ENCODE results near the gene IGLL1.
A peak's percentile ranks its signal among the peaks of the same experiment; 100 is the strongest.
"Not testable (repeated sequence)": the region's sequence is repeated elsewhere in the genome, so short reads cannot be mapped to it uniquely, and the experiment has no call there.

Gene IGLL1

DNA sequence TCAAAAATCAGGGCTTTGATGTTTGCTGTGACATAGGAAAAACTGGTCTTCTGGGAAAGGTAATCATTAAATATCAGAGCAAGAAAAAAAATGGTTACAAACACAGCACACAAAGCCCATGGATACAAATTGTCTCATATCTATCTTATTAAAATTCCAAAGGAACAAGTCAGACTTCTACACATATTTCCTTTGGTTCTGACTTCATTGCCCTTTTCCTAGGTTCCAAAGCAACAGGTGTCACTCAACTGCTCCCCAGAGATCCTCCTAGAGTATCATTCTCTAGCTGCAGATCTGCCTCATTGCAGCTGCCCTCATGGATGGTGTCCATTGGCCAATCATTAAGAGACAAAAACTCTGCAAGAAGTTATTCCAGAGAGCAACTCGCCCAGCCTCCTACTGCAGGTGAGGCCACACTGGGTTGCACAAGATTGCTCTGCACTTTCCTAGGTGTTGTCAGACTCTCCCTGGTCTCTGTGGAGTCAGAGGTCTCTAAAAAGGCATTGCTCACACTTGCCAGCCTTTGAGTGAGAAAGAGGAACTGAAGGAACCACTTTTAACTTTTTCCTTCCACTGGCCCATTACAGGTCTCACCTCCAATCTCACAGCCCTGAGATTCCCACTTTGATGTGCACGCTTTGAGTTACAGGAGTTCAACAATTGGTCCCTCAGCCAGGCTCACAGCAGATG lies 46.3 kb upstream of the IGLL1 start:
- Histone ChIP-seq H2BK120ac (ENCODE audit: low read depth, low read length) (no peak overlapping the region), H2AK5ac (ENCODE audit: low read length, severe bottlenecking) (no peak overlapping the region), H2BK5ac (ENCODE audit: low read depth, low read length, poor library complexity, severe bottlenecking) (no peak overlapping the region), H3K4me3 (ENCODE audit: insufficient read depth in 1 of 2, low read depth in 1 of 2, low read length in 2 of 2) (no peak overlapping the region), H3K4me1 (ENCODE audit: control insufficient read depth, insufficient read depth, low read depth, low read length) (no peaks in the 10 kb centered on the region), H3K79me1 (replicated peaks; ENCODE audit: low read length, poor library complexity, severe bottlenecking) (no peaks in the 10 kb centered on the region), H3K9me3 (ENCODE audit: control insufficient read depth, low read length) (no peaks in the 10 kb centered on the region), H4K91ac (ENCODE audit: low read length) (no peak overlapping the region), H4K8ac (ENCODE audit: low read length) (no peak overlapping the region), H3K9ac (ENCODE audit: low read length) (no peak overlapping the region), H3K4ac (ENCODE audit: low read depth in 1 of 2, low read length in 2 of 2) (no peak overlapping the region), H3K18ac (ENCODE audit: low read depth in 1 of 2, low read length in 2 of 2) (no peak overlapping the region), H3K27ac (ENCODE audit: low read length, poor library complexity, severe bottlenecking) (no peak overlapping the region), H3K27me3 (ENCODE audit: control insufficient read depth in 1 of 2, insufficient read depth in 1 of 2, low read length in 2 of 2) (peaks cover 0 to 24% of the 10 kb centered on the region in 2 experiments), H3K23ac (ENCODE audit: low read length in 2 of 2) (no peak overlapping the region), H3K36me3 (ENCODE audit: control insufficient read depth in 1 of 2, insufficient read depth in 2 of 2, low read depth in 1 of 2, low read length in 2 of 2) (no peaks in the 10 kb centered on the region), H3K14ac (ENCODE audit: low read length in 2 of 2) (no peak overlapping the region), H3K4me2 (ENCODE audit: low read length, poor library complexity, severe bottlenecking) (no peak overlapping the region), H2AFZ (ENCODE audit: low read depth, low read length) (no peak overlapping the region), H2BK15ac (ENCODE audit: low read depth, poor library complexity, severe bottlenecking) (no peak overlapping the region), H2BK12ac (ENCODE audit: low read length in 2 of 2) (no peak overlapping the region)
- no peak for DNase-seq
- 82% methylated on average over 2 of the region's 2 CpGs for whole genome bisulfite sequencing

DNA sequence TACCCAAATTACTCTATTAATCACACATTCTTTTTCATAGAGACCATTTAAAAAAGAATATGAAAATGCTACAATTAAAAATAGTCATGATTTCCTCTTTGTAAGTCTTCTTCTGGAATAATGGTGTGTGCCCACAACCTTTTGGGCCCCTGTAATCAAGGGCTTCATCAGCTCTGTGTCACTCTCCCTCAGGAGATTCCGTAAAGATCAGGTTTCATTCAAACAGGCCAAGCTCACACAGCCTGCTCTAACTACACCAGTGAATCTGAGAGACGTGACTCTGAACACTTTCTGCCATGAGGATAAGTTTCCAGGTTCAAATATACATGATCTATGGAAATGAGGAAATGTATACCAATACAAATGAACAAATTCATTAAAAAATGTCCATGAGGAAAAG lies 42.5 kb upstream of the IGLL1 start:
- Histone ChIP-seq H2BK5ac (ENCODE audit: low read depth, low read length, poor library complexity, severe bottlenecking) (no peak overlapping the region), H3K9ac (ENCODE audit: low read length) (no peak overlapping the region), H3K18ac (ENCODE audit: low read depth in 1 of 2, low read length in 2 of 2) (no peak overlapping the region), H3K23ac (ENCODE audit: low read length in 2 of 2) (no peak overlapping the region), H4K8ac (ENCODE audit: low read length) (no peak overlapping the region), H3K4me3 (ENCODE audit: insufficient read depth in 1 of 2, low read depth in 1 of 2, low read length in 2 of 2) (no peak overlapping the region), H2AK5ac (ENCODE audit: low read length, severe bottlenecking) (no peak overlapping the region), H3K79me1 (replicated peaks; ENCODE audit: low read length, poor library complexity, severe bottlenecking) (no peaks in the 10 kb centered on the region), H2AFZ (ENCODE audit: low read depth, low read length) (no peak overlapping the region), H4K91ac (ENCODE audit: low read length) (no peak overlapping the region), H2BK12ac (ENCODE audit: low read length in 2 of 2) (no peak overlapping the region), H3K9me3 (ENCODE audit: control insufficient read depth, low read length) (no peaks in the 10 kb centered on the region), H3K36me3 (ENCODE audit: control insufficient read depth in 1 of 2, insufficient read depth in 2 of 2, low read depth in 1 of 2, low read length in 2 of 2) (no peaks in the 10 kb centered on the region), H3K14ac (ENCODE audit: low read length in 2 of 2) (no peak overlapping the region), H3K4me1 (ENCODE audit: control insufficient read depth, insufficient read depth, low read depth, low read length) (no peaks in the 10 kb centered on the region), H2BK15ac (ENCODE audit: low read depth, poor library complexity, severe bottlenecking) (no peak overlapping the region), H3K27me3 (ENCODE audit: control insufficient read depth in 1 of 2, insufficient read depth in 1 of 2, low read length in 2 of 2) (peaks cover 0 to 36% of the 10 kb centered on the region in 2 experiments), H3K4me2 (ENCODE audit: low read length, poor library complexity, severe bottlenecking) (no peak overlapping the region), H2BK120ac (ENCODE audit: low read depth, low read length) (no peak overlapping the region), H3K4ac (ENCODE audit: low read depth in 1 of 2, low read length in 2 of 2) (no peak overlapping the region), H3K27ac (ENCODE audit: low read length, poor library complexity, severe bottlenecking) (no peak overlapping the region)
- no peak for DNase-seq
- WGBS = 91% methylated on average over 1 of the region's 2 CpGs

DNA sequence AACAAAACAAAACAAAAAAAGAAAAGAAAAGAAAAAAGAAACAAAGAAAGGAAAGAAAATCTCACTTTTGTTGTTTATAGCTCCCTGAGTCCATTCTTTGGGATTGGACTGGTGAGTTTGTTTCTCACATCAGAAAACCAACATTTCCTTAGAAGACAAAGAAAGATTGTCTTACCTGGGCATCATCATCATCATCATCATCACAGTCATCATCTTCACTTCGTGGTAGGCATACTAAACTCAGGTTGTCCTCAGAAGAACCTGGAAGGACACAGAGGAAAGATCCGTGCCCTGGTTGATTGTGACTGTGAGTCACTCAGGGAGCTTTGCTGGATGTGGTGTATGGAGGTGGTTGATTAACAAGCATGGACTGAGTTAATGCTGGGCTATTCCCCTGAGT lies 41.8 kb upstream of the IGLL1 start:
- not testable (repeated sequence) for H3K4me1 ChIP-seq (ENCODE audit: control insufficient read depth, insufficient read depth, low read depth, low read length); H3K27ac ChIP-seq (ENCODE audit: low read length, poor library complexity, severe bottlenecking); H3K14ac ChIP-seq (ENCODE audit: low read length in 2 of 2); H3K18ac ChIP-seq (ENCODE audit: low read depth in 1 of 2, low read length in 2 of 2); H3K9me3 ChIP-seq (ENCODE audit: control insufficient read depth, low read length); H3K36me3 ChIP-seq (ENCODE audit: control insufficient read depth in 1 of 2, insufficient read depth in 2 of 2, low read depth in 1 of 2, low read length in 2 of 2); H3K9ac ChIP-seq (ENCODE audit: low read length); H2BK15ac ChIP-seq (ENCODE audit: low read depth, poor library complexity, severe bottlenecking); H2BK120ac ChIP-seq (ENCODE audit: low read depth, low read length); DNase-seq; H4K8ac ChIP-seq (ENCODE audit: low read length); H2BK5ac ChIP-seq (ENCODE audit: low read depth, low read length, poor library complexity, severe bottlenecking); H3K4ac ChIP-seq (ENCODE audit: low read depth in 1 of 2, low read length in 2 of 2); H3K23ac ChIP-seq (ENCODE audit: low read length in 2 of 2); H2BK12ac ChIP-seq (ENCODE audit: low read length in 2 of 2); H2AK5ac ChIP-seq (ENCODE audit: low read length, severe bottlenecking); H4K91ac ChIP-seq (ENCODE audit: low read length); H3K4me2 ChIP-seq (ENCODE audit: low read length, poor library complexity, severe bottlenecking); H3K79me1 ChIP-seq (replicated peaks; ENCODE audit: low read length, poor library complexity, severe bottlenecking); H3K4me3 ChIP-seq (ENCODE audit: insufficient read depth in 1 of 2, low read depth in 1 of 2, low read length in 2 of 2)
- 66% methylated on average over 2 of the region's 2 CpGs for WGBS
- peaks cover 0 to 37% of the 10 kb centered on the region in 2 experiments for H3K27me3 ChIP-seq (ENCODE audit: control insufficient read depth in 1 of 2, insufficient read depth in 1 of 2, low read length in 2 of 2)
- H2AFZ ChIP-seq (ENCODE audit: low read depth, low read length) = peak overlapping the region; percentile 14

DNA sequence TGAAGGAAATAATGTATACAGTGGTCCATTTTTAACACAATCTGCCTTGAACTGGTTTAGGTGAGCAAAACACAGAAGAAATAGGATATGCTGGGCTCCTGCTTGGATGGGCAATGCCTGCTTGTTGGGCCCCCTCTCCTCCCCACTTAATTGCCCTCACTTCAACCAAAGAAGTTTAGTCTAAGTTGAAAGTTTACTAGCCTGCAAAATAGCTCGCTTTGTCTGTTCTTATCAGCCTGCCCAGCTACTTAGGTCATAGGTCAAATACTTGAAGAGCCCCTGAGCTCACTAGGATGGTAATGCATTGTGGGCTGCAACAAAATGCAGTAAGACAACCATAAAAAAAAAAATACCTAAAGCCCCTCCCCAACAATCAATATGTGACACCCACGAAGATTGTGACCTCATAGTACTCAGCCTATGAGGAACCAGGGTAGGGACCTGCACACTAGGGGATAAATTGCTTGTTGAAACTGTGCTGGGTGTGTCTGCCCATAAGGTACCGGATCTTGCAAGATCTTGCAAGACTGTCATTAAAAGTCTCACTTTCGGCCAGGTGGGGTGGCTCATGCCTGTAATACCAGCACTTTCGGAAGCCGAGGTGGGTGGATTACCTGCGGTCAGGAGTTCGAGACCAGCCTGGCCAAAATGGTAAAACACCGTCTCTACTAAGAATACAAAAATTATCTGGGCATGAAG lies 41.1 kb upstream of the IGLL1 start:
- no peak for DNase-seq

More for the DNA sequence above, 41.1 kb upstream of the IGLL1 start:
- no peak overlapping the region for H2BK12ac ChIP-seq (ENCODE audit: low read length in 2 of 2)
- no peaks in the 10 kb centered on the region for H3K4me1 ChIP-seq (ENCODE audit: control insufficient read depth, insufficient read depth, low read depth, low read length)
- no peak overlapping the region for H2BK120ac ChIP-seq (ENCODE audit: low read depth, low read length)
- H3K18ac ChIP-seq (ENCODE audit: low read depth in 1 of 2, low read length in 2 of 2) = no peak overlapping the region
- H3K23ac ChIP-seq (ENCODE audit: low read length in 2 of 2) = no peak overlapping the region
- no peaks in the 10 kb centered on the region for H3K36me3 ChIP-seq (ENCODE audit: control insufficient read depth in 1 of 2, insufficient read depth in 2 of 2, low read depth in 1 of 2, low read length in 2 of 2)
- no peaks in the 10 kb centered on the region for H3K79me1 ChIP-seq (replicated peaks; ENCODE audit: low read length, poor library complexity, severe bottlenecking)
- H4K91ac ChIP-seq (ENCODE audit: low read length) = no peak overlapping the region
- no peaks in the 10 kb centered on the region for H3K9me3 ChIP-seq (ENCODE audit: control insufficient read depth, low read length)
- H2AK5ac ChIP-seq (ENCODE audit: low read length, severe bottlenecking) = no peak overlapping the region
- no peak overlapping the region for H3K27ac ChIP-seq (ENCODE audit: low read length, poor library complexity, severe bottlenecking)
- no peak overlapping the region for H3K4me2 ChIP-seq (ENCODE audit: low read length, poor library complexity, severe bottlenecking)
- H2AFZ ChIP-seq (ENCODE audit: low read depth, low read length) = no peak overlapping the region
- no peak overlapping the region for H2BK5ac ChIP-seq (ENCODE audit: low read depth, low read length, poor library complexity, severe bottlenecking)
- H3K14ac ChIP-seq (ENCODE audit: low read length in 2 of 2) = no peak overlapping the region
- no peak overlapping the region for H3K4ac ChIP-seq (ENCODE audit: low read depth in 1 of 2, low read length in 2 of 2)
- H3K9ac ChIP-seq (ENCODE audit: low read length) = no peak overlapping the region
- WGBS = 77% methylated on average over 9 of the region's 9 CpGs
- no peak overlapping the region for H3K4me3 ChIP-seq (ENCODE audit: insufficient read depth in 1 of 2, low read depth in 1 of 2, low read length in 2 of 2)
- peaks cover 0 to 42% of the 10 kb centered on the region in 2 experiments for H3K27me3 ChIP-seq (ENCODE audit: control insufficient read depth in 1 of 2, insufficient read depth in 1 of 2, low read length in 2 of 2)
- no peak overlapping the region for H4K8ac ChIP-seq (ENCODE audit: low read length)
- no peak overlapping the region for H2BK15ac ChIP-seq (ENCODE audit: low read depth, poor library complexity, severe bottlenecking)
